Endothelial cell of umbilical vein (primary cell): ENCODE data around the gene SERPINA3.

Experiments used
- CTCF ChIP-seq, 2 donors: IDR thresholded peaks; 1 replicate in 1 of 2; 2 replicates in 1 of 2; pipeline ENCODE4 v1.5.1; 2011; ENCODE audit warnings: low read length in 2 of 2, mild to moderate bottlenecking in 2 of 2, moderate library complexity in 2 of 2, control low read depth in 1 of 2, inconsistent platforms in 1 of 2, low read depth in 1 of 2; ENCODE audit not compliant: insufficient read depth in 1 of 2; ENCODE audit errors: extremely low read depth in 1 of 2
- EZH2 ChIP-seq: IDR thresholded peaks from 2 replicates; pipeline ENCODE4 v1.6.1; 2012; ENCODE audit warnings: borderline replicate concordance, low read depth, mild to moderate bottlenecking, moderate library complexity, low read length, inconsistent platforms; ENCODE audit not compliant: severe bottlenecking
- FOS ChIP-seq: IDR thresholded peaks from 2 replicates; pipeline ENCODE4 v1.6.1; 2011; ENCODE audit warnings: mild to moderate bottlenecking, low read length, moderate library complexity, borderline replicate concordance; ENCODE audit not compliant: insufficient read depth
- GATA2 ChIP-seq: IDR thresholded peaks from 2 replicates; pipeline ENCODE4 v1.7.0; 2011; ENCODE audit warnings: low read depth, mild to moderate bottlenecking, moderate library complexity, mixed read lengths, low read length; ENCODE audit not compliant: insufficient read length, insufficient read depth
- JUN ChIP-seq: IDR thresholded peaks from 2 replicates; pipeline ENCODE4 v1.6.1; 2011; ENCODE audit warnings: borderline replicate concordance, low read depth; ENCODE audit not compliant: insufficient read length, insufficient read depth
- MAX ChIP-seq: IDR thresholded peaks from 2 replicates; pipeline ENCODE4 v1.6.1; 2011; ENCODE audit not compliant: insufficient read depth, insufficient read length
- MYC ChIP-seq: IDR thresholded peaks from one replicate; pipeline ENCODE4 v1.6.1; 2011; ENCODE audit warnings: mild to moderate bottlenecking, low read depth, low read length
- POLR2A ChIP-seq: IDR thresholded peaks from 2 replicates; pipeline ENCODE4 v1.6.1; 2012; ENCODE audit warnings: low read depth, mild to moderate bottlenecking, control low read depth, low read length
- POLR2AphosphoS5 ChIP-seq: IDR thresholded peaks from 2 replicates; pipeline ENCODE4 v1.6.1; 2012; ENCODE audit warnings: low read depth, mild to moderate bottlenecking, control low read depth, low read length, moderate library complexity; ENCODE audit not compliant: insufficient read depth

- TF ChIP-seq CTCF (IDR thresholded peaks at IDR 0.05; ENCODE audit: extremely low read depth in 1 of 2, insufficient read depth in 1 of 2, low read depth in 1 of 2, low read length in 2 of 2) (no peak), POLR2A (no peak), MAX (no peak), EZH2 (no peak), MYC (no peak), POLR2AphosphoS5 (no peak), FOS (no peak), GATA2 (no peak), JUN (no peak)
Observed at GRCh38 chr14:94670692-94671285, 58.6 kb downstream of the SERPINA3 start.
